GM18507 (cell line): ENCODE measurements around the gene PDE8B.

Experiments
- DNase-seq: peaks from one replicate; pipeline ENCODE4 v3.0.0; 2011; ENCODE audit warnings: low read depth; ENCODE audit not compliant: insufficient read length; ENCODE audit errors: extremely low spot score
- FAIRE-seq: peaks from 2 replicates; lab custom pipeline; 2011; peaks lifted over from hg19 to GRCh38; lab: Jason Lieb, UNC

The PDE8B gene

DNA sequence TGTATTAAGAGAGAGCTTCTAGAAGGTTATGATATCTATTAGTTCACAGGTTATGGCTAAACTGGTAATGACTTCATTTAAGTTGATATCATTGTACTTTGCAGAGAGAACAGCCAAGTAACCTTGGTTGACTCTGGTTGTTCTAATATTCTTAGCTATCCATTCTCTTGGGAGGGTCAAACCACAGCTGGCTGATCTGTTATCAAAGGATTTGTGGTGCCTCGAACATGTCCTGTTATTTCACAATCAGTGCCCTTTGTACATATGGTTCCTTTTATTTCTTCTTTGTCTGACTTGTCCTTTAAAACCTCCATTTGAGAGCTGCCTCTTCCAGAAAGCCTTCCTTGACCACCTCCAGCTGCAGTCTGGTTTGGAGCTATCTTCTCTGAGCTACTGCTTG is 61.7 kb downstream of the PDE8B start:
- FAIRE-seq (no peak), DNase-seq (no peak)

DNA sequence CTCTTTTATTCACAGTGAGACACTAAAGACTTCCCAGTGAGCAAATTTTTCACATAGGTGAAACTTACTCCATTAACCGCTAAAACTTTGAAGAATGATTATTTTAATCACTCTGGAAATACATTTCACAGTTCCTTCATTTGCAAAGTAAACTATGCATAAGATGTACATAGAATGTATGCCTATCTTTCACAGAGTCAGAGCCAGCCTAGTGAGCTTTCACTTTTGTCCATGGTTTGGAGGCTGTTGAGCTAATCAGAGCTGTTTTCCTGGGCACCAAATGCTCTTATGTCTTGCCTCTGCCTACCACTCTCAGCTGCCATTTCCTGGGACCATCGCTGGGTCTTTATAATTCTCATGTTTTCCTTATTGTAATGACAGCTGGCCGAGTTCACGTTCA is 67.3 kb downstream of the PDE8B start:
- FAIRE-seq (no peak), DNase-seq (no peak)

DNA sequence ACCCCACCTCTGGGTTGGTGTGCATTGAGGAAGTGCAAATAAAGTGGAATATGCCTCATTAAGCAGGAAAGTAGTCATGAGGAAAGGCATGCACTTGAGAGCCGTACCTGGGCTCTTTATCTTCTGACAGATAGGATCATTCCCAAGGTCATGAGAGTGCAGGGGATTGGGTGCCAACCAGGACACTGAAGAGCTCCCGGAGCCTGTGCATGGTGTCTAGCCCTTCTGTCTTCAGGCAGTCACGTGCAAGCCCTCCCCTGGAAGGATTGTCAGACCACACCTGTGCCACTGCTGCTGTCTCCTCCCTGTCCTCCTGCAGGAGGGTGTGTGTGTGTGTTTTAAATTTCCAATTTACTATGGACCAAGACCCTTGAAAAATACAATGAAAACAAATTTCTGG is 69.6 kb downstream of the PDE8B start:
- DNase-seq (no peak), FAIRE-seq (no peak)

DNA sequence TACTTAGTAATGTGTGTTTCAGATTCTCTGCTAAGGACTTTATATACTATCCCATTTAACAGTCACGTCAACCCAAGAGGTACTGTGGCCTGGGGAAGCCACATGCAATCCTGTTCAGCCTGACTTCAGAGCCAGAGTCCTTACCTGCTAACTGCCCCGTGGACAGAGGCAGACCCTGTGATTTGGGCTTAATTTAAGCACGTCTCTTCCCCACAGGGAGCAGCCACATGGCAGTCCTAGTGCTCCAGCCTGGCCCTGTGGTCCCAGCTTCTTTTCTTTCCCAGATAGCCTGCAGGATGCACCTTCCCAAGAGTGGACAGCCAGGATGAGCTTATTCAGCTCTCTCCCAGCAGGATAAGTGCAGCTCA is 71.5 kb downstream of the PDE8B start:
- FAIRE-seq = no peak

DNA sequence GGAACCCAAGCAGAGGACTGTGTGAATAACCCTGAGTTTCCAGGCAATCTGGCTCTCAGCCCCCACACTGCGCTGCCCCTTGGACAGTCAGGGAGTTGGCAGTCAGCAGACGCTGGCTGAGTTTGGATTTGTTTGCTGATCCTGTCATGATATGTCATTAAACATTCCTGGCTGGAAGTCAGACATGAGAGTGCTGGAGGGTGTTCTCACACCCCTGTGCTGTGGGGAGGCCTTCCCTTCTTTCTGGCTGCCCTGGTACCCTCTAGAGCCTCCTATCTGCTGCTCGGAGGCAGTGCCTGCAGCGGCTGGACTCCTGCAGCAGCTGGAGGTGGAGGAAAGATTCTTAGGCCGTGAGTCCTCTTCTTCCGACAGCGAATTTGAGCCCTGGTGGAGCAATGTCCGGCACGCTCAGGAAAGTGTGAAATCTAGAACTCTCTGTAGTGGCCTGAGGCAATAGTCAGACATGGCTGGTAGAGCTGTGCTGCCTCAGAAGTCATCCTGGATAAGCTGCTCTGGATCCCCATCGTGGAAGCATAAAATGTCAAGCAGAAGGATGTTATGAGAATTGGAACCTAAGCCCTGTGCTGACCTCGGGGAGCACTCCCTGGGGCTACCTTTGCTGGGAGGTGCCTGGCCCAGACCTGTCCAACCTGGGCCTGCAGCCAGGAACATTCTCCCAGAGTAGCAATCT is 72.0 kb downstream of the PDE8B start:
- DNase-seq = no peak

More for the DNA sequence above, 71.5 kb downstream of the PDE8B start:
- no peak for DNase-seq

DNA sequence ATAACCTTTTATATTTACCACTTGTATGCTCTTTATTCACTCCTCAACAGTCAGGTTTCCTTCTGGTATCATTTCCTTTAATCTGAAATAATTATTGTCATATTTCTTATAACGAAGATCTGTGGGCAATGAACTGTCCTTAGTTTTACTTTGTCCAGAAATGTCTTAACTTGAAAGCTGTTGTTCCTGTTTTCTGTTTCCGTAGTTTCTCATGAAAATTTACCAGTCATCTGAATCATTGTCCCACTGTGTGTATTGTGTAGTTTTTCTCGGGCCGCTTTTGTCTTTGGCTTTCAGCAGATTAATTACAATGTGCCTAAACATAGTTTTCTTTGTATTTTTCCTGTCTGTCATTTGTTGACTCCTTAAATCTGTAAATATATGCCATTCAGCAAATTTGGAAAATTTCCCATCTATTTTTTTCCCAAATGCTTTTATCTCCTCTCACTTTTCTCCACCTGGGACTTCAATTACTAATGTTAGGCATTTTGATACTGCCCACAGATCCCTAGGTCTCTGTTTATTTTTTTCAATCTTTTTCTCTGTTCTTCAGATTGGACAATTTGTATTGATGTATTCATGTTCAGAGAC is 74.9 kb downstream of the PDE8B start:
- DNase-seq (no peak), FAIRE-seq (no peak)

More for the DNA sequence above, 72.0 kb downstream of the PDE8B start:
- FAIRE-seq = no peak

DNA sequence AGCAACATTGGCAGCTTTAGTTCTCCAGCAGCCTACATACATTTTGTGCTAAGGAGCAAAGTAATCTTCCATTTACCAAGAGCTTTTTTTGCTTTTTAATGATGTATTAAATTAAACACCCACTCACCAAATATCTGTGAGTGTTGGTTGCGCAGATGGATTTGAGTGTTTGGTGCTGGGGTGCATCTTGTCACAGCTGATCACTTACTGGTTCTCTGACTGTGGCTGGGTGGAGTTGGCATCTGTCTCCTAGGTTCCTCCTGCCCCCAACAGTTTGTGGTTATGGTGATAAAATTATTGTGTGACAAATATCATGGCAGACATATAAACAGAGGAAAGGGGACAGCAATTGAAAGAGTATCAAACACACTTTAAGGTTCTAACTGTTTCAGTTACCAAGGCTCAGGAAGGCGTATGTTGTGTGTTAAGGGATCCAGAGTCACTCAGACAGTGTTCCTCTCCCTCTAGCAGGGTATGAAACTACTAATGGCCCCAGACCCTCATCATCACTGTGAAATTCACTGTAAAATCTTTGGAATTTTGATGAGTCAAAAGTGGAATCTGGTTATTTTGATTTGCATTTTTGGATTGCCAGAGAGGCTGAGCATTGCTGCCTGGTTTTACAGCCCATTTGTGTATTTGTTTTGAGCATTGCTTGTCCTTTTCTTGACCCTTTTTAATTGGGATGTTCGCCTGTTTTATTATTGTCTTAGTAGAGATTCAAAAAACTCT is 81.7 kb downstream of the PDE8B start:
- no peak for FAIRE-seq
- no peak for DNase-seq

DNA sequence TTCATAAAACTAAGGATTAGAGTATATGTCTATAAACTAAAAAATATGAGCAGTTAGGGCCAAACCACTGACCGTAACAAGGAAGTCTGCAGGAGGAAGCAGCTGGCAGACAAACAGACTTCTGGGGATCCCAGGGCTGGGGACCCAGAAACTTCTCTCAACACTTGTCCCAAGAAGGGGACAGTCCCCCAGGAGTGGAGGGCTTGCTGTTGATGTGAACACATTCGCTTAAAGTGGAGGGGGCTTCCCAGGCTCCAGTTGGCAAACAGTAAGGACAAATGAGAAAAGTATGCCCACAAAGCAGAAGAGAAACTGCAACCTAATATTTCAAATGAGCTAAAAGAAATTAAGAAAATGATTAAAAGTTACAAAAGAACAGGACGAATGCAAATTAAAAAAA is 83.7 kb downstream of the PDE8B start:
- FAIRE-seq = no peak
- no peak for DNase-seq

DNA sequence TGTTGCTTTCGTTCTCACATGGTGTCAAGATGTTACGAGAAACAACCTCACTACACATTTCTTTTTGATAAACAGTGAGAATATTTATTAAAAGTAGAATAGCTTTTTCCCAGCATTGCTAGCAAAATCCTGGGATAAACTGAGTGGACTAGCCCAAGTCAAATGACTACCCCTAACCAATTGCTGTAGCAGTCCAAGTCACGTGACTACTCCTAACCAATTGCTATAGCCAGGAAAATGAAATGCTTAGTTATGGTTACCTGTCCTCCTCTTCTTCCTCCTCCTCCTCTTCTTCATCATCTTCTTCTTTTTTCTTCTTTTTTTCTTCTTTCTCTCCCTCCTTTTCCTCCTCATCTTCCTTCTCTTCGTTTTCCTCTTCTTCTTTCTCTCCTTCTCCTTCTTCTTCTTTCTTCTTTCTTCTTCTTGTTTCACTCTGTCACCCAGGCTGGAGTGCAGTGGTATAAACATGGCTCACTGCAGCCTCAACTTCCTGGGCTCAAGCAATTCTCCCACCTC is 85.4 kb downstream of the PDE8B start:
- DNase-seq (no peak), FAIRE-seq (no peak)

DNA sequence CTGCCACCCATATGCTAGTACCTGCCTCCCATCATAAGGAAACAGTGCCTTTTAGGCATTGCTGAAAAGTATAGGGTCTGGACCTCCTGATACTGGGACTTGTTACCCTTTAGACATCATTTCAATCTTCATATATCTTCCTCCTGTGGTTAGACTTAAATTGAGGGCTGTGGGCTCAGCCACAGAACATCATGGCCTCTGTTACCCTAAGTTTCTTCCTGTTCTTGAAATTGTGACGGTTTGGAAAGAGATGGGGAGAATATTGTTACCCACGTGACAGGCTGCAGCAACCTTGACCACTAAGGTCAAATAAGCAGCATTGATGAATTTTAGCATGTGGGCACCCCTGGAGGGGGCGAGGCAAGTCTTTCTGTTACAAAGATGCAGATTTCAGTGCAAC is 87.7 kb downstream of the PDE8B start:
- FAIRE-seq = no peak
- DNase-seq = no peak

DNA sequence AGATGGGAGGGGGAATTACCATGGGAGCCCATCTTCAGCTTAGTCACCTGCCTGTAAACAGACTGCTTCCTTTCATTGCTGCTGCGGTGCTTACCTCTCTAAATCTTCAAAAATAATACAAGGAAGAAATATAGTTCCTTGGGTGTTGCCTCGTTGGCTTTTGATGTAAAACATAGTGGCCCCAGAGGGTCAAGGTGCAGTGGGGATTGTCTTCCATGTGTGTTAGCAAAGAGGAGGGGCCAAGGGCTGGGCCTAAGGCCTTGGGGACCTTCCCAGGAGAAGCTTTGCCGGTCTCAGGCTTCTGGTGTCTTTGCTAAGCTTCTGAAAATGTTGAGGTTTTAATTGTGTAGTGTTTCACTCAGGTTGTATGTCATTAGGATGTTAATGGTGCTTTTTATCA is 90.0 kb downstream of the PDE8B start:
- FAIRE-seq = no peak
- no peak for DNase-seq

DNA sequence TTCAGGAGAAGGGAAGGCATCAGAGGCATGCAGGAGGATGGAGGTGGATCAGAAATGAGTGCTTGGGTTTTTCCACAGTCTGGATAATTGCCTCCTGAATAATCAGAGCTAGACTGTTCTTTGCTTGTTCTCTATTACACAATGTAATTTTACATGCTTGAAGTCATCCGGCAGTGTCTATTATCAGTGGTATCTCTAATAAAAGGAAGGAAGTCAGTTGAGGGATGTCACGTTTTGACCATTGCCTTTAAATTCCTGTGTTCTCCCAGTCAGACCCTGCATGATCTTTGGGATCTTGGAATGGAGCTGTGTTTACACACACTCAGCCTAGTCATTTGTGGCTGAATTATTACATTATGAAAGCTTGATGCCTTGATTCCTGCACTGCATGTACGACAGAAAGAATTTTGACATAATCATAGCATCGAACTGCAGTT is 91.0 kb downstream of the PDE8B start:
- DNase-seq (no peak), FAIRE-seq (no peak)

DNA sequence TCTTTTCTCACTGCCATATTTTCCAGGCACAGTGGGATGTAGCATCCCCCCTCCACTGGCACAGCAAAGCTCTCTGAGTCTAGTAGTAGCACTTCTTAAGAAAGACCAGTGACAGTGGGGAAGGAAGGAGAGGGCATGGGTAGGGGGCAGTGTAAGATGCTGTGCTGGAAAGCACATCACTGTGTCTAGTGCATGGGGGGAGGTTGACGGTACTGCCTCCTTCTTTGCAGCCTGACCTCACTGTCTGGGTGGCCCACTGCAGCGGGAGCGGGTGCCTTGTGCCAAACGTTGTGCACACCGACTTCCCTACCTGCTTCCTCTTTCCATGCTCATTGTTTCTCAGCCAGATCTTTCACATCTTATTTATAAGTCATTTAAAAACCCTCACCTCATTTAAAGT is 91.8 kb downstream of the PDE8B start:
- FAIRE-seq (no peak), DNase-seq (no peak)

DNA sequence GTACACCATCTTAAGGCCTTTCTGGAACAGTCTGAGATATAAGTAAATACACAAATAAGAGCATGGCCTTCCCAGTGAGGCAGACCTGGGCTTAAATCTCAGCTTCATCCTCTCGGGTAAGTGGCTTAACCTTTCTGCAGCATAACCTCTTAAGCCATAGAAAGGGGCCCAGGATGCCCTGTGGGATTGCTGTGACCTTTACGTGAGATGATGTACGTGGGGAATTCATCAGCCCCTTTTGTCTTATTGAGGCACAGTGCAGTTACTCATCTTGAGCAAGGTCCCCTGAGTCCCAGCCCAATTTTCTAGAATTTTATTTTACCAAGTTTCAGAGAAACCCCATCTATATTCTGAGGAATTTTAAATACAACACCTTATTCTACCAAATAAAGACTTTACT is 92.2 kb downstream of the PDE8B start:
- no peak for FAIRE-seq

DNA sequence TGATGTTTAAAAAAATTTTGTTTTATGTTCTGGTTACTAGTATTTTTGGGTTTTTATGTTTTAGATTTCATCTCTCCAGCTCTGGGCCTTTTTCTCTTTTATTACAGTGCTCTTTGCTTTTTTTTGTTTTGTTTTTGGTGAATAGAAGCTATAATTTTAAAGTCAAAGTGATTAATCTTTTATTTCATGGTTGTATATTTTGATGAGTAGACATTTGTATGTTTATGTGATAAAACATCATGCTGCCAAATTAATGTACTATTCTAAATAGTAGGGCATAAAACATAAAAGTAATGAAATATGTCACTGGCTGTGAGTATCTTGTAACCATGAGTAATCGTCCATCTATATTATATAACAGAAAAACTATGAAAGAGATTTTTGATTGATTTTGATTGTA is 93.9 kb downstream of the PDE8B start:
- DNase-seq (no peak), FAIRE-seq (no peak)

More for the DNA sequence above, 92.2 kb downstream of the PDE8B start:
- DNase-seq = no peak

DNA sequence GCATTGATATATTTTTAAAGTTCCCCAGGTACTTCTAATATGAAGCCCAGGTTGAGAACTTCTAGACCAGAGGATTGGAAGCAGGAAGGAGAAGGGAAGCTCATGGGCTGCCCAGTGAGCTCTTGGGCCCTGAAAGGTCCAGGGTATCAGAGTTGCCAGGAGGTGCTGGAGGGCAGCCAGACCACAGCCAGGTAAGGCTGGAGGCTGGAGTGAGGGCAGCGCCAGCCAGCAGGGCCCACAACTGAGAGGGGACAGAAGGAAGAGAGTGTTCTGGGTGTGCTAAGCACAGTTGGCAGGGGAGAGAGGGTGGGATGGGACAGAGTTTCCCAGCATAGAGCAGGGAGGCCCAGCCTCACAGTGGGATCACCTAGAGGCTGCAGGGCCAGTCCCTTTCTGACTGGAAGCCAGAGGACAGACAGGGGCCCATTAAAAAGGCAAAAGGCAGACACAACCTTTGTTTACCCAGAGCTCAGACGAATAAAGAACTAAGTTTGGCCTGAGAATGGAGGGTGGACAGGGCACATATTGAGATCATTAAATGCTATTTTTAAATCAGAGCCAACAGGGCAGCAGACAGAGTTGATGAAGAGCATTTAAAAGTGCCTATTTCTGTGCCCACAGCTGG is 94.9 kb downstream of the PDE8B start:
- FAIRE-seq = no peak

DNA sequence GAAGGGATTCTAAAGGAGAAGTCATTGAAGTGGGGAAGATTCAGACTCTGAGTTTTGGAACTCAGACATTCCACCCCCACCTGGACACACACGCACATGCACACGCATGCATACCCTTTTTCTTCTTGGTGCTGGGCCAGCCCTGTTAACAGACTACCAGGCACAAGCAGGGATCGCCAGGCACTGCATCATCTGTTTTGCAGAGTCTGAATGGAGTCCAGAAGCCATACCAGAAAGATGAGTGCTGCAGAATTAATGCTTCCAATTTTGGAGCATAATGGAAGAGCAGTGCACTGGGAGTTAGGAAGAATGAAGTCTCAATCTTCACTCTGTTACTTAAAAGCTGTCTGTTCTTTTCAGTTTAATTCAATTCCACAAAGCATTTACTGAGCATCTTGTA is 95.5 kb downstream of the PDE8B start:
- no peak for FAIRE-seq
- DNase-seq = no peak

More for the DNA sequence above, 94.9 kb downstream of the PDE8B start:
- DNase-seq = no peak

DNA sequence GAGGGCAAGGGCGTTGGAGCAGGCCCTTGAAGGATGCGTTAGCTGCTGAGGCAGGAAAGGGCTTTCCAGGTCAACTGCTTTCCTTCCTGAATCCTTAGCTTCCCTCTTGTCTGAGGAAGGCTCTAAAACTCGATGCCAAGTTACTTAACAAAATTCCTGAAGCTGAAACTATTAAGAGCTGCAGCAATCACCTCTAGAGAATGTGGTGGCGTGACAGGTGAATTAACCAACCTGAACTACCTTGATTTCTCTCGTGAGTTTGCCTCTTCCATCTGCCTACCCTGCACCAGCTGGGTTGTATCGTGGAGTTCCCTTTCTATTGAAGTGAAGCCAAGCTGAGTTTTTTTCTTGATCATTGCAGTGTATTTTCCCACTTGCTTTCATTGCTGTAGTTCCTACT is 96.1 kb downstream of the PDE8B start:
- no peak for FAIRE-seq

DNA sequence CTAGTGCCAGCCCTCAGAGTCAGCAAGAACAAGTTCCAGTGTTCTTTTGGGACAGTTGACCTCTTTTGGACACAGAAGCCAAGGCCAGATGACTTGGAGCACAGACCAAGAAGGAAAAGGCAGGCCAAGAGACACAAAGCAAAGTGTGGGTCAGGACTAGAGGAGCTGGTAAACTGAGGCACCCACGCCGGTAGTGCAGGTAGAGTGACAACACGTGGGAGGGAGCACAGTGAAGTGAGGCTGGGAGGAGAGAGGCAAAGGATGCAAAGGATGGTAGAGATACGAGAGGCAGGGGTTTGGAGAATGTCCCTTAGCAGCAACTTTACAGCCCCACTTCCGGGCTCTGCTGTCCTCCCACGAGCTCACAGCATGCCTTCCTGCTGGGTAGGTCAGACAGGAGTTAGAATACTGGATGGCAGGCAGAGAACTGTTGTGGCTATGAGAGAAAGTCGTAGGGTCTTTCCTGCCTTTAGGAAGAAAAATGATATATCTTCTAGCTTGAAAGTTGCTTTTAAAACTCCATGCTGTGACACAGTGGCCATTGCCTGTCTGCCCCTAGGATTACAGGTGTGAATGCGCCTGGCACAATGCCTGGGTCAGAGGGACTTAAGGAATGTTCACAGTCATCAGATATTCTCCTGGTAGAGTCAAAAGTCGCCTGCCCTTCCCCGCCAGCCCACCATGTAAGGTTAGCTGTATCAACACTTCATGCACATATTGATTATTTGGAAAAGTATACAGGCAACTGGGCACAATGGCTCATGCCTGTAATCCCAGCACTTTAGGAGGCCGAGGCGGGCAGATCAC is 97.9 kb downstream of the PDE8B start:
- no peak for DNase-seq
- no peak for FAIRE-seq

More for the DNA sequence above, 96.1 kb downstream of the PDE8B start:
- DNase-seq = no peak
